GM19238 (cell line): ENCODE results near the gene GRIA3.
"Not testable (repeated sequence)": the region's sequence is repeated elsewhere in the genome, so short reads cannot be mapped to it uniquely, and the experiment has no call there.

Experiments used
- DNase-seq: peaks from one replicate; pipeline ENCODE4 v3.0.0; 2011; ENCODE audit warnings: low spot score; ENCODE audit not compliant: insufficient read length

GRIA3 gene

DNA sequence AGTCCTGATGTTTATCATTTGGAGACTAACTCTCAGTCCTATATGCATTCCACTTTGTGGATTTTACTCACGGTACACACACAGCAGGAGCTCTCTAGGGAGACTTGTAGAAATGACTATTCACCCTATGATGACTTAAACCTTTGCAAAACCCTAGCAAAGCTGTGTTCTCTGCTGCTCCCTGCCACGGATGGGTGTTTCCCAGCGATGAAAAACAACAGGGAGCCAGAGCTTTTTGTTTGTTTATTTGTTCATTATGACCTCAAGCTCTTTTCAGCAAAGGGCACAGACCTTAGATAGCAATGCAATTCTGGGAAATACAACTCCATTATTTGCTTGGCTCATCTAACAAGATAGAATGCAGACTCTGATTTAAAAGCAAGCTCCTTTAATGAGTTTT lies 156.6 kb downstream of the GRIA3 start:
- no peak for DNase-seq

DNA sequence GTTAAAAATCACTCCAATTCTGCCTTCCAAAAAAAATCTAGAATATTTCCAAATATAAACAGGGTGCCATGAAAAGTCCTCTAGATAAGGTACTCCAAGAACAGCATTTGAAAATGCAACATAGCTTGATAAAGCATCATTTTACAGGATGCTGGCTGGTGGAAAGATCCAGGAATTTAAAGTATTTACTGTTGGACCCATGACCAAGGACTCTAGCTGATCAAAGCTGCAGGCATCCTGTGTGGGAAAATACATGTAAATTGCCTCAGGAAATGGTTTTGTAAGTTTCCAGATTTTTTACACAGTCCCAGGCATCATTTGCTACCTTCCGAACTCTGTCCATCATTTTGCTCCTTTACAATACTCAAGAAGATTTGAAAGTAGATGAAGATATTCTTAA lies 164.4 kb downstream of the GRIA3 start:
- no peak for DNase-seq

- DNase-seq, result no peak
Observed at GRCh38 chrX:123350226-123350625, 166.1 kb downstream of the GRIA3 start.

DNA sequence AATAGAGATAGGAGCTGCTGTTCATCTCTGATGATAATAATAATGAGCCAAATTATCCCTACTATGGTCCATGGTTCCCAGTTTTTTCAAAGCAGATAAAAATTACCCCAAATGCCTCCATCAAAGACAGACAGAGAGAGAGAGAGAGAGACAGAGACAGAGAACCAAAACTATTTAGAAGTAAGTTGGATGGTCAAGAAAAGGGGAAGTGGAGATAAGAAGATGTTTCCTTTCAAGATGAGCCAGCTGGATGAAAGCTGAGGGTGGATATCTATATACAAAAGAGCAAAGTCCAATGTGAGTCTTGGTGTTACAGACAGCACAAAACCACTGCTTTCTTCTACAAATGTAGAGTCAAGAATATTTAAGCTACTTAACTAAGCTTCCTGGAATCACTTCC lies 173.9 kb downstream of the GRIA3 start:
- peak; percentile 12 for DNase-seq

- DNase-seq, result no peak
Observed at GRCh38 chrX:123358457-123358856, 174.4 kb downstream of the GRIA3 start.

GRCh38 chrX:123361371-123361770 lies 177.3 kb downstream of the GRIA3 start:
- DNase-seq, result no peak

DNA sequence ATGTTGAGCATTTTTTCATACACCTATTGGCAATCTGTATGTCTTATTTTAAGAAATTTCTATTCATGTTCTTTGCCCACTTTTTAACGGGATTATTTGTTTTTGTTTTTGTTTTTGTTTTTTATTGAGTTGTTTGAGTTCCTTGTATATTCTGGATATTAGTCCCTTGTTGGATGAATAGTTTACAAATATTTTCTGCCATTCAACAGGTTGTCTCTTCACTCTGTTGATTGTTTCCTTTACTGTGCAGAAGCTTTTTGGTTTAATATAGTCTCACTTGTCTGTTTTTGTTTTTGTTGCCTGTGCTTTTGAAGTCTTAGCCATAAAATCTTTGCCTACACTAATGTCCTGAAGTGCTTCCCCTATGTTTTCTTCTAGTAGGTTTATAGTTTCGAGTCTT lies 202.1 kb downstream of the GRIA3 start:
- DNase-seq, result not testable (repeated sequence)

GRCh38 chrX:123392921-123393320 lies 208.8 kb downstream of the GRIA3 start:
- DNase-seq, result no peak

DNA sequence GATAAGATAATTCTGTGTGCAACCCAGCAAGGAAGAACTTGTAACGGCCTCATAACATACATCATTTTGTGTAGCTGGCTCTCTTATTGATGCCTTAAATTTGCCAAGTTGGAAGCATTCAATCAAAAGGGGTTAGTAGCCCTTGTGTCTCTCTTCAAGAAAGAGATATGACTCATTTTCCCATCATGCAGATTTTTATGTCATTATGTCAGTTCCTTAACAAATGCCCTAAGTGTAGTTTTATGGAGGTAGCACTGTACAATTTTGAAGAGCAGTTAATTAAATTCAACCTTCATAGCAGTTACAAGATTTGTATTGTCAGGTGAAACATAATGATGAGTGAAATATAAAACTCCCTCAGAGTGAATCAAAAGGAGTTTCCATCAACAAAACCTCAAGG lies 215.6 kb downstream of the GRIA3 start:
- no peak for DNase-seq

DNA sequence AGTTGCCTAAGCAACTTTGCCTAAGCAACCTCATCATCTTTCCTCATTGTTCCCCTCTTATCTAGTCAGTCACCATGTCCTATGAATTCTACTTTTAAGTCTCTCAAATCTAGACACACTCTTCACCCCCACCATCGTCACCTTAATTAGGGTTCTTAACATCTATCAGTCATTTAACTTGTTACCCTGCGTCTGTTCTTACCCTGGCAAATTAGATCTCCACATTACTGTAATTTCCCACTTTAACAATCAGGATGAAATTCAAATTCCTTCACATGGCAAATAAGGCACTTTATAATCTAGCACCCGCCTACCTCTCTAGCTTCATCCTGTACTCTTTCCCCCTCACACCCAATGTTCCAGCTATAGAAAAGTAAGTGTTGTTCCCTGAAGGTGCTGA lies 221.2 kb downstream of the GRIA3 start:
- DNase-seq, result no peak

GRCh38 chrX:123408821-123409737 lies 225.0 kb downstream of the GRIA3 start:
- no peak for DNase-seq

GRCh38 chrX:123422875-123423274 lies 238.8 kb downstream of the GRIA3 start:
- no peak for DNase-seq

GRCh38 chrX:123424546-123424945 lies 240.5 kb downstream of the GRIA3 start:
- DNase-seq, result no peak

DNA sequence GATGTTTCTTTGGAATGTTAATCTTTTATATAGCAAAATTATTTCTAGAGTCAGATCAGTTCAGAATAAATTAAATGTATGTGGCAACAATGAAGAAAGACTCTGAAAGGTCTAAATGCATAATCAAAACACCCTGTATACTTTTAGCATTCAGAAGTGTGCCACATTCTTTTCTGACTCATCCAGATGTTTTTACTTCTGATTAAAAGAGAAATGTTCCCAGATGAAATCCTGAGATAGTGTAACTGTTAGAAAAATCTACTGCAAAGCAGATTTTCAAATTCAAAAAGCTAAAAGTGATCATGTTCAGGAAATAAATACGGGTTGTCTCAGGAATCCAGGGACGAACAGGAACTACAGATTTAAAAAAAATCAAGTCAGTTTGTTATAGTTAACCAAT lies 241.4 kb downstream of the GRIA3 start:
- DNase-seq, result no peak

DNA sequence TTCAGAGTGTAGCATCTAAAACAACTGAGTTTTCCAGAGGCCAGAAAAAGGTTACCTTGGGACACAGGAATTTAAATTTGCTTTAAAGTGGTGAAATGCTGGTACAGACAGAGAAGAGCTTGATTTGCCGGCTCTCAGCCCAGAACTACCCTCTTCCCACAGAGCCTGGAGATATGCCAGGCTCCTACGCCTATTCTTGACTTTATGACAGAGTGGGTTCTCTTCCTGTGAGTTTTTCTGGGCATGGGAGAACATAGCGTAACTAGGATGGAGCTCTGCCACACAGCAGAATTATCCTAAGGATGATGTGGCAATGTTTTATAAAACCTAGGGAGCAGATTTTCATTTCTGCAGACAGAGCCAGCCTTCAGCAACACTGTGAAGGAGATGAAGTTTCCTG lies 241.8 kb downstream of the GRIA3 start:
- DNase-seq, result no peak

GRCh38 chrX:123432361-123433150 lies 248.5 kb downstream of the GRIA3 start:
- no peak for DNase-seq

GRCh38 chrX:123436512-123437136 lies 252.5 kb downstream of the GRIA3 start:
- no peak for DNase-seq

- not testable (repeated sequence) for DNase-seq
Observed at GRCh38 chrX:123439926-123440325, 255.8 kb downstream of the GRIA3 start.

GRCh38 chrX:123442764-123443163 lies 258.7 kb downstream of the GRIA3 start:
- DNase-seq, result no peak

- no peak for DNase-seq
Observed at GRCh38 chrX:123447506-123447905, 263.4 kb downstream of the GRIA3 start.

DNA sequence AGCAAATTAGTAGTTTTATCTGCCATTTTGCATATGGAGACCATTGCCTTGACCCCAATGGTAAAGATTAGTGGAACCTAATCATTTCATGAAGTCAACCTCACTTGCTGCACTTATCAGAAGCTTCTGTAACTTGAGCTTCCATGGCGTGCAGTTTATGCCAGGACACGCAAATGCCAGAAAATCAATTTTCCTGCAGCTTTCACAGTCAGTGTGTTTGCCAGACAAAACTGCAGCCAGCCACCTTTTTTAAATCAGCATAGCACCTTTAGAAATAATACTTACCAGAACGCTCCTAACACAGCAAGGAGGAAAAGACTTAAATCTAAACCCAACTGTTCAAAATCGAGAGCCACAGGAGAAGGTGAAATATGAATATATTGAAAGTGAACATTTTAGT lies 265.3 kb downstream of the GRIA3 start:
- no peak for DNase-seq

DNA sequence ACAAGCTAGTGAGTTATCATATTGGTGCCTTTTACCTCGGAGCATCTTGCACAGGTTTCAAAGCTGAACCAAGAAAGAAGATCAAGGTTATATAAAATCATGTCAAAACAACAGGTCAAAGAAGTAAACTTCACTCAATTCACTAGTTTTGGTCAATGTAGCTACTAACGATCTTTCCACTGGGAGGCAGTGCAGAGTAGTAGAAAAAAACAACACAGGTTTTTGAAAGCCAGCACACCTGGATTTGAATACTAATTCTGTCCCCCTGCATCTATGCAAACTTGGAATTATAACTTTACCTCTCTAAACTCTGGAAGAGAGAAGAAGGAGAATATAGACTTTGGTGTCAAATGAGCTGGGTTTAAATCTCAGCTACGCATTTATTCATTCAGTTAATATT lies 266.1 kb downstream of the GRIA3 start:
- DNase-seq, result no peak
